HG02981 (cell line): ENCODE measurements around the gene ATP5F1D.
"Not testable (repeated sequence)": the region's sequence is repeated elsewhere in the genome, so short reads cannot be mapped to it uniquely, and the experiment has no call there.

Experiments
- ATAC-seq: cut with Tn5 transposase; IDR thresholded peaks from one replicate; pipeline ENCODE4 v1.9.1; 2021; ENCODE audit warnings: mild to moderate bottlenecking, moderate library complexity; ENCODE audit not compliant: unreplicated experiment

ATP5F1D gene

GRCh38 chr19:1245494-1246264 is 4.1 kb downstream of the ATP5F1D start:
- ATAC-seq, result no peak

DNA sequence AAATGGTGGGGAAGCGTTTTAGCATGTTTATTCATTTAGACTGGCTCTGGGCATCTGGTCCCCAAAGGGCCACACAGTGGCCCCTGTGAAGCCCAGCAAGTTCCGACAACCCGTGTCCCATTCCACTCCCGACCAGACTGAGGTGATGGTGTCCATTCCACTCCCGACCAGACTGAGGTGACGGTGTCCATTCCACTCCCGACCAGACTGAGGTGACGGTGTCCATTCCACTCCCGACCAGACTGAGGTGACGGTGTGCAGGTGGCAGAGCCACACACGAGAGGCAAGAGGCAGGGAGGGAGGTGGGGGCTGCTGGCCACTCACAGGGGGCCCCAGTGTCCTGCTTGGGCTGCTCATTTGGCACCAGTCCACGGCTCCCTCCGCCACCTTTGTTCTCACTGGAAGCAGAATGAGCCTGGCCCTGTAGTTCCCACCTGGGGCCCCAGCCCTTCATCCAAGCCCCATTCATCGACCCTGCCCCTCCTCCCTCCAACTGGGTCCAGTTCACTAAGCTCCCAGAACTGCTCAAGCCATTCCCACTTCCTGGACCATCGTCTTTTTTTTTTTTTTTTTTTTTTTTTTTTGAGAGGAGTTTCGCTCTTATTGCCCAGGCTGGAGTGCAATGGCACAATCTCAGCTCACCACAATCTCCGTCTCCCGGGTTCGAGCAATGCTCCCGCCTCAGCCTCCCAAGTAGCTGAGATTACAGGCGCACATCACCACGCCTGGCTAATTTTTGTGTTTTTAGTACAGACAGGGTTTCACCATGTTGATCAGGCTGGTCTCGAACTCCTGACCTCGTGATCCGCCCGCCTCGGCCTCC is 4.9 kb downstream of the ATP5F1D start:
- ATAC-seq, result not testable (repeated sequence)

- no peak for ATAC-seq
Observed at GRCh38 chr19:1247748-1248138, 6.2 kb downstream of the ATP5F1D start.

- ATAC-seq, result peak; percentile 9
Observed at GRCh38 chr19:1248139-1248785, 6.7 kb downstream of the ATP5F1D start, which contains the start of gene MIDN. Gene MIDN, plus strand, starts transcription at chr19:1248583. Its CDS starts 1,714 bp downstream, at chr19:1250297.

DNA sequence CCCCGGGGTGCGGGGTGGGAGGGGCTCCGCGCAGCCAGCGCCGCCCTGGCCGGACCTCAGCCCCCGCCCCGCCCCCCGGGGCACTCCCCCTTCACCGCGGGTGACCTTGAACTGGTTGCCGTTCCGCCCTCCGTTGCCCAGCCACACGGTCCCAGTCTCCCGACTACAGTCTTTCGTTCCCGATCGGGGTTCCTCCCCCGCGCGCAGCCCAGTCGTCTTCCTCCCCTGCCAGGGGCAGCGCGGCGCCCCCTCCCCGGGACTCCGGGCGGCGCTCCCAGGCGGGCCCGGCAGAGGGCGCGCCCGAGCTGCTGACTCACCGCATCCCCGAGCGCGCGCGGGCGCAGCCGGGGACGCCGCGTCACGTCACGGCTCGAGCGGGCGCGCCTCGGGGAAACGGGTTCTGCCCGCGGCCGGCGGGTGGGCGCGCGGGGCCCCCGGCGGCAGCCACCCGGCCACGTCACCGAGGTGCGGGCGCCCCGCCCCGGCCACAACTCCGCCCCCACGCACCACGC is 7.3 kb downstream of the ATP5F1D start:
- ATAC-seq, result peak; percentile 29

GRCh38 chr19:1249298-1249989 is 7.9 kb downstream of the ATP5F1D start:
- ATAC-seq, result peak; percentile 47

DNA sequence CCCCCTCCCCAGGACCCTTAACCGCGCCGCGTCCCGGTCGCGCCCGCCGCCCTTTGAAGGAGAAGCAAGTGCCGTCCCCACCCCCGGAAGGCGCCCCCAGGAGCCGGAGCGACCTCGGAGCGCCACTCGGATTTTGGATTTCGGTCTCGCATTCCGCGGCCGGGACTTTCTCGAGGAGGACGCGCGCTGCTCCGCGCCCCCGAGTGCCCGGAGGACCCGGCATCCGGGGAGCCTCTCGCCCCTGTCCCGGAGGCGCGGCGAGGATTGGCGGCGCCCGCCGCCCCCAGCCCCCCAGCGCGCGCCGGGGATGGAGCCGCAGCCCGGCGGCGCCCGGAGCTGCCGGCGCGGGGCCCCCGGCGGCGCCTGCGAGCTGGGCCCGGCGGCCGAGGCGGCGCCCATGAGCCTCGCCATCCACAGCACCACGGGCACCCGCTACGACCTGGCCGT is 8.5 kb downstream of the ATP5F1D start:
- ATAC-seq, result no peak

GRCh38 chr19:1250437-1251260 is 9.1 kb downstream of the ATP5F1D start:
- ATAC-seq, result no peak

GRCh38 chr19:1251330-1252220 is 10.0 kb downstream of the ATP5F1D start:
- ATAC-seq, result no peak

DNA sequence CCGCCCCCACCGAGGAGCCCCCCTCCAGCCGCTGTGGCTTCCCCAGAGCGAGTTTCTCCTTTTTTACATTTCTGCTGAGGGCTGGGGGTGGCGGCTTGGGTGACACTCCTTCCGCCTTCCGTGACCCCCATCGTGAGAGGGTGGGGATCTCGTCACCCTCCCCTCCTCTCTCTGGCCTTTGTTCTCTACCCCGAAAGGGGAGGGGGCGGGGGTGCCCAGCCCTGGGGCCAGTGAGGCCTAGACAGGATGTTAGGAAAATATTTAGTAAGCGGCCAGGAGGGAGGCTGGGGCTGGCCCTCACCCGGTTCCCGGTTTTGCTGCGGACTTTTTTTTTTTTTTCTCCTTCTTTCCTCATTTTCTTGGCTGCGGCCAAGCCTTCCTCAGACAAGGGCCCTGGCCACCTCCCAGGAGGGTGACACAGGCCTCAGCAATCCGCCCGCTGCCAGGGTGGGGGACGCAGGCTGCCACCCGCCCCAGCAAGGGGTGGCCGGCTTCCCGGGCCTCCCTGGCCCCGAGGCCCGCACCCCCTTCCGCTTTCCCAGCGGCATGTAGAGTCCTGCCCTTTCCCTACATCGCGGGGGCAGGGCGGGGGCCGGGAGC is 10.8 kb downstream of the ATP5F1D start:
- no peak for ATAC-seq

GRCh38 chr19:1252821-1253513 is 11.4 kb downstream of the ATP5F1D start:
- no peak for ATAC-seq

- ATAC-seq, result no peak
Observed at GRCh38 chr19:1253514-1254080, 12.0 kb downstream of the ATP5F1D start.

GRCh38 chr19:1254081-1254527 is 12.6 kb downstream of the ATP5F1D start:
- no peak for ATAC-seq

GRCh38 chr19:1254530-1255185 is 13.1 kb downstream of the ATP5F1D start:
- ATAC-seq, result no peak

DNA sequence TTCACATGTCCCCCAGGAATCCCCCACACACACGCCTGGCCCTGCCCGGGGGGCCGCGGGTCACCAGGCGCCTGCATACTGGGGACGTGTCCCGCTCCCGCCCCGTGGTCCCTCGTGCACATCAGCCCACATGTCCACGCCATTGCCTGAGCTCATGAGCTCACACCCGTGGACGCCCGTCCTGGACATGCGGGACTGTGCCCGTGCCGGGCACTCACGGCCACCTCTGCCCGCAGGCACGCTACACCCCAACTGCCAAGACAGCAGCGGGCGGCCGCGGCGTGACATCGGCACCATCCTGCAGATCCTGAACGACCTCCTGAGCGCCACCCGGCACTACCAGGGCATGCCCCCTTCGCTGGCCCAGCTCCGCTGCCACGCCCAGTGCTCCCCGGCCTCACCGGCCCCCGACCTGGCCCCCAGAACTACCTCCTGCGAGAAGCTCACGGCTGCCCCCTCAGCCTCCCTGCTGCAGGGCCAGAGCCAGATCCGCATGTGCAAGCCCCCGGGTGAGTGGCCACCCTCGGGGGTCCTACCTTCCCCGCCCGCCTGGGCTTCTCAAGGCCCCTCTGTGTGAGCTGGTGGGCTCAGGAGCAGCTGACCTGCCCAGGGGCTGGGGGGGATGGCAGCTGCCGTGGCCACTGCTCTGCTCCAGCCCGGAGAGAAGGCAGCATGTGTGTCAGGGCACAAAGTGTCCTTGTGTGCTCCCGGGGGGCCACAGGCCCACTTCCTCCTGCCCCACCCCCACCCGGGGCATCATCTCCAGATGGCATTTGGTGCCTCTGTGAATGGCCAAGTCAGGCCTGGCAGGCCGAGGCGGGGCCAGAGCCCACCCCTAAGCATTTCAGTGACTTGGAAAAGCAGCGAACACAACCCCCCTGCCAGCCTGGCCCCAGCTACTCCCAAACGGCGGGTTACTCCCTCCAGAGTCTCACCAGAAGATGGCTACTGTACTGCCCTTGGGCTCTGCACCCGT is 13.9 kb downstream of the ATP5F1D start:
- ATAC-seq, result no peak
